ENCODE results near the gene PNLDC1.

The PNLDC1 gene

GRCh38 chr6:159833556-159833955 lies 33.5 kb downstream of the PNLDC1 start:
- no peak for DNase-seq (ENCODE audit: low read depth)
- TF ChIP-seq CTCF (IDR thresholded peaks at IDR 0.05; ENCODE audit: low read depth, low read length, missing control alignments), result no peak
- no peak overlapping the region for H3K4me3 ChIP-seq (ENCODE audit: low read depth, low read length)
- in situ Hi-C loops (cut with HindIII; ENCODE audit: low sequenced_read_pairs), result no loop called here

GRCh38 chr6:159833997-159834603 lies 34.0 kb downstream of the PNLDC1 start:
- TF ChIP-seq CTCF (IDR thresholded peaks at IDR 0.05; ENCODE audit: low read depth, low read length, missing control alignments), result no peak
- in situ Hi-C loops (cut with HindIII; ENCODE audit: low sequenced_read_pairs), result no loop called here

GRCh38 chr6:159836718-159837490 lies 36.8 kb downstream of the PNLDC1 start:
- H3K4me3 ChIP-seq (ENCODE audit: low read depth, low read length), result no peak overlapping the region
- in situ Hi-C loops (cut with HindIII; ENCODE audit: low sequenced_read_pairs), result no loop called here
- DNase-seq (ENCODE audit: low read depth), result no peak

More at GRCh38 chr6:159833997-159834603, 34.0 kb downstream of the PNLDC1 start:
- DNase-seq (ENCODE audit: low read depth), result no peak
- no peak overlapping the region for H3K4me3 ChIP-seq (ENCODE audit: low read depth, low read length)

GRCh38 chr6:159837511-159837910 lies 37.4 kb downstream of the PNLDC1 start:
- in situ Hi-C loops (cut with HindIII; ENCODE audit: low sequenced_read_pairs), result no loop called here
- no peak for DNase-seq (ENCODE audit: low read depth)
- TF ChIP-seq CTCF (IDR thresholded peaks at IDR 0.05; ENCODE audit: low read depth, low read length, missing control alignments), result no peak
- no peak overlapping the region for H3K4me3 ChIP-seq (ENCODE audit: low read depth, low read length)

More at GRCh38 chr6:159836718-159837490, 36.8 kb downstream of the PNLDC1 start:
- no peak for TF ChIP-seq CTCF (IDR thresholded peaks at IDR 0.05; ENCODE audit: low read depth, low read length, missing control alignments)

GRCh38 chr6:159838020-159838744 lies 38.1 kb downstream of the PNLDC1 start:
- in situ Hi-C loops (cut with HindIII; ENCODE audit: low sequenced_read_pairs), result no loop called here
- DNase-seq (ENCODE audit: low read depth), result no peak
- TF ChIP-seq CTCF (IDR thresholded peaks at IDR 0.05; ENCODE audit: low read depth, low read length, missing control alignments), result no peak
- no peak overlapping the region for H3K4me3 ChIP-seq (ENCODE audit: low read depth, low read length)

- DNase-seq (ENCODE audit: low read depth), result no peak
- H3K4me3 ChIP-seq (ENCODE audit: low read depth, low read length), result no peak overlapping the region
- peak; percentile 41 for TF ChIP-seq CTCF (IDR thresholded peaks at IDR 0.05; ENCODE audit: low read depth, low read length, missing control alignments)
- in situ Hi-C loops (cut with HindIII; ENCODE audit: low sequenced_read_pairs), result no loop called here
Measured at GRCh38 chr6:159842035-159842434, 42.0 kb downstream of the PNLDC1 start.

Data from astrocyte of the cerebellum (primary cell).